ENCODE results near the gene SEMA4C.
A peak's percentile ranks its signal among the peaks of the same experiment; 100 is the strongest.
"Not testable (repeated sequence)": the region's sequence is repeated elsewhere in the genome, so short reads cannot be mapped to it uniquely, and the experiment has no call there.

SEMA4C gene

DNA sequence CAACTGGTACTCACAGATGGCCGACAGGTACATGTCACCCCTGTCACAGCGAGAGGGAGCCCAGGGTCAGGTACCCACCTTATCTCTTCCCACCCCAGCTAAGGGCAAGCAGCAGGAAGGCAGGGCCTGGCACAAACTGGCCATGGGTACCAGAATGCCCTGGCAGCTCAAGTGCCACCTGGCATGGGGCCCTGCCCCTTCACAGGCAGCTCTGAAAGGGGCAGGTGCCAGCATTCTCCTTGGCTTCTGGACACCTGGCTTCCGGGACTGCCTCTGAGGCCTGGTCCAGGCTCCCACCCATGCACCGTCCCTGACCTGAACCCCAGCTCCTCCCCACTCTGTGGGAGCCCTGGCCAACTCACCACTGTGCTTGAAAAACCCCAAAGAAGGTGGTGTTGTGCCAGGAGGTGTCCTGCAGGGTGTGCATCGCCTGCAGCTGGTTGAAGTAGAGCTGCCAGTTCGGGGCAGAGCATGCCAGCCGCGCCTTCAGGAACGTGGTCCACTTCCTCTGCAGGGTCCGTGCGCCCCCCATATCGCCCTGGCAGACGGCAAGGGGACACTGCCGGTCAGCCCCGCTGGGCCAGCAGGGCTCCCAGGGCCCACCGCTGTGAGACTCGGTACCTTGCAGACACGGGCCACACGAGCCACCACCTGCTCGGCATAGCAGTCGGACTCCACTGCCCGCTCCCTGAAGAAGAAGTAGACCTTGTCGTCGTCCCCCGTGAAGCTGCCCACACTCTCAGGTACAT is 5.4 kb downstream of the SEMA4C start:
- DNase-seq, result no peak

DNA sequence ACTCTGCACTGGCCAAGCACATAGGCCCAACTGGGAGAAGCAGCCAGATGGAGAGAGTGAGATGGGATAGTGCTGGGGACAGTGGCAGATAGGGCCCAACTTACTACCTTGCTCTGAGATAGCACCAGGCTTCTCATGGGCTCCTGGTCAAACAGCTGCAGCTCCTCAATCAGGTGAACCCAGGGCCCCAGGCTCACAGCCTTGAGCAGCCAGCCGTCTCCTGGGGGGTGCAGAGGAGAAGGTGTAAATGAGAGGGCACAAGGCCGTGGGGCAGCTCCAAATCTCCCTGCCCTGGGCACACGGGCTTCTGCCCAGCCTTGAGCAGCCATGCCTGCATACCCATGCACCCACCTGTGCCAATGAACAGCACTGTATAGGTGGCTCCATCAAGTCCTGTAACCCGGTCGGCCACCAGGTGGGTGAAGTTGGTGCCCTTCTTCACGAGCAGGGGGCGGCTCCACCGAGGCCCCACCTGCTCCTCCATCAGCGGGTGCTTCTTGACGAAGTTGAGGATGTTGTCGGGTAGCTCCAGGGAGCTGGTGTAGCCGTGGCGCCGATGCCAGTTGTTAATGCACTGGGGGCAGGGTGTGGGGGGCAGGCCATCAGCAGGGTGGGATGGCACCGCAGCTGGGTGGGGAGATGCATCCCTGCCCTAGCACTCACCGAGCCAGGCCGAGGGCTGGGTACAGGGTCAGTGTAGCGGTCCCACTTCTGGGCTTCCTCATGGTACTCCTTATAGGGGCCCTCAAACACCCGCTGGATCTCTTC is 6.1 kb downstream of the SEMA4C start:
- DNase-seq, result no peak

GRCh38 chr2:96863056-96863455 is 6.8 kb downstream of the SEMA4C start:
- not testable (repeated sequence) for DNase-seq

GRCh38 chr2:96861074-96861473 is 8.8 kb downstream of the SEMA4C start:
- DNase-seq, result no peak

DNA sequence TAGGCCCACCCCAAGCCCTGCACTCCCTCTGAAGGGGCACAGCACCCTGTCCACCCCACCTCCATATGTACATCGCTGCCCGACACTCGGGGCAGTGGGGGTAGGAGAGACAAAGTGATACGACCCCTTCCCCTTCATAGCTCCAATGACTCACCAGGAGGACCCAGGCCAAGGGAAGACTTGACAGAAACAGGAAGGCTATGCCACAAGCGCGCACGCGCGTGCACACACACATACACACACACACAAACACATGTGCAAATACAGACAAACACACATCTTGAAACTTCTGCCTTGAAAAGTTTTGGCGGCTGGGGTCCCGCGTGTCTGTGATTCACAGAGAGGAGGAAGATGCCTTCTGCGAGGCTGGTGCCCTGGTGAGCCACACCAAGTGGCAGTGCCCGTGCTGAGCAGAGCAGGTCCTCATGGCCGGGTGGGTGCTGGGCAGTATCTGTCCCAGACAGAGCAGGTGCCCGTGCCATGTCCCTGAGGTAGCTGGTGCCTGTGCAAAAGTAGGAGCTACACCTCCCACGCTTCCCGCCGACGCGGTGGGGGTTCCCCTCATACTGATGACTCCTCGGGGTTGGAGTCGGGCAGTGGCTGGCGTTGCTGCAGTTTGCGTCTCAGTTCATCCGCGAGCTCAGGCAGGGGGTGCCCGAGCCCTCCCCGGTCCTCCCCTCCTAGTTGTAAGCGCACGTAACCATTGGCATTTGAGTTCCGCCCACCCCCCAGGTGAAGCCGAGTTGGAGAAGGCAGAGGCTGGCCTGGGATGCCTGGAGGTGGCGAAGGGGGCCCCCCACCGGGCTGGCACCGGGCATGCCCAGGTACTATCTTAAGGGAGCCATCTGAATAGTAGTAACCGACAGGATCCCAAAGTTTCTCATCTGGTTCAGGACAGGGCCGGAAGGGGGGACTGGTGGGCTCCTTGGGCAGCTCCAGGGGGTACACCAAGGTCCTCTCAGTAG is 9.5 kb downstream of the SEMA4C start:
- DNase-seq, result peak; percentile 65

- no peak for DNase-seq
These were observed 10.2 kb downstream of the SEMA4C start for GRCh38 chr2:96859681-96860064.

DNA sequence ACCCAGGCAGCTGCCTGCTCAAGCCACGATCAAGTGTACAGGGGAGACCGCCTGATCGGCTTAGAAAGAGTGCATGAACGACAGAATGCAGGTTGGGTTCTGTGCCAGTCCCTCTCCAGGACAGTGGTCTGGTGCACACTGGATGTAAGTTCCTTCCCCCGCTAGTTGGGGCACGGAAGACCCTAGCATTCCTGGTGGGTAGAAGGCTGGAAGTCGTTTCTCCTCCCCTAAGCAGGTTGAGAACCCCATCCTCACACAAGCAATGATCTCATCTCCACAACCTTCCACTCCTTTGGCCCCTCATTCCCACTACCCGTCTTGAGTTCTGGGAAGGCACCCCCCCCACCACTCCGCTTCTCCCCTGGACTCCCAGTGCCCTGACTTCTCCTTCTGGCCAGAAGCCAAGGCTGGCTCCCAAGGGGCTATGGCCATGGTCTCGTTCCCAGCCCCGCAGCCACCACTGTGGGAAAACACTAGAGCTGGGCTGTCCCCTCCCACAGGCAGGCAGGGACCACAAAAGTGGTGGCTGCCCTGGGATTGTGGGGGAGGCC is 10.7 kb downstream of the SEMA4C start:
- DNase-seq, result no peak

- peak; percentile 98 for DNase-seq
These were observed 12.1 kb downstream of the SEMA4C start, which contains the start of gene ANKRD39 for GRCh38 chr2:96857667-96858372. ANKRD39 (minus strand) TSS chr2:96858016; CDS start chr2:96857987, 29 bp downstream.

GRCh38 chr2:96856776-96857666 is 12.9 kb downstream of the SEMA4C start:
- peak; percentile 64 for DNase-seq

- DNase-seq, result no peak
These were observed 16.6 kb downstream of the SEMA4C start for GRCh38 chr2:96853321-96853720.

DNA sequence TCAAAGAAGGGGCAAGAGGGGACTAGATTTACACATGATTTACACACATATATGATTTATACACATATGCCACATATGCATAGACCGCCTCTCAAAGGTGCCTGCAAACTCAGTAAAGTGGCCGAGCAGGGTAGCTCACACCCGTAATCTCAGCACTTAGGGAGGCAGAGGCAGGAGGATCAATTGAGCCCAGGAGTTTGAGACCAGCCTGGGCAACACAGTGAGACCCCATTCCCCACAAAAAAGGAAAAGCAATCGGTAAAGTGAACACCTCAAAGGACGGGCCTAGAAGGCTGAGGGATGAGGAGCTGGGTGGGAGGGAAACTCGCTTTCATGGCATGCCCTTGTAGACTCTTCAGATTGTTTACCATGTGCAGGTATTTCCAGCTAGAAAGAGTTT is 17.2 kb downstream of the SEMA4C start:
- no peak for DNase-seq

- DNase-seq, result no peak
These were observed 21.6 kb downstream of the SEMA4C start for GRCh38 chr2:96848264-96848663.

- DNase-seq, result no peak
These were observed 22.3 kb downstream of the SEMA4C start for GRCh38 chr2:96847586-96847985.

DNA sequence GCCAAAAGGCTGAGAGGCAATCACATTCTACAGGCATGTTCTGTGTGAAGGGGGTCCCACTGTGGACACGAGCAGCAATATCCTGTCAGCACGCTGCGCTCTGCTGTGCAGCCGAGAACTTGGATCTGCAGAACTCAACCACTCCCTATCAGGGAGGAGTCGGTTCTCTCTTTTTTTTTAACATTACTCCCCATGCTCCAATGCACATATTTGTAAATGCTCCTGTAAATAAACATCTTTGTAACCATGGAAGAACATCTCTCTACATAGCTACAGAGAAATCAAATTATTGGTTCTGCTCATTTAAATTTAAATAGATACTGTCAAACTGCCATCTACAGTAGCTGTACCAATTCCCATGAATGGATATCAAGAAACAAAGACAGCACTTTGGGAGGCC is 23.1 kb downstream of the SEMA4C start:
- DNase-seq, result no peak

- DNase-seq, result no peak
These were observed 25.5 kb downstream of the SEMA4C start for GRCh38 chr2:96844405-96844808.

GRCh38 chr2:96843538-96844268 is 26.2 kb downstream of the SEMA4C start, which contains the start of gene ANKRD23:
ANKRD23 (minus strand) TSS chr2:96844021; CDS start chr2:96843992, 29 bp downstream.
- no peak for DNase-seq

- no peak for DNase-seq
These were observed 27.3 kb downstream of the SEMA4C start for GRCh38 chr2:96842600-96842999.

GRCh38 chr2:96841701-96842495 is 28.0 kb downstream of the SEMA4C start:
- DNase-seq, result no peak

Measured in stimulated activated CD4-positive, alpha-beta T cell treated with anti-CD3 and anti-CD28 coated beads, Interleukin-15, amount 100 ng/mL, for 24 hours (primary cell).